ENCODE measurements around the gene FOS. TPM values are rescaled to one million over a fixed set of nuclear protein-coding genes. Genes with fewer than 3 reads are reported as not detected.

Gene FOS
- total RNA-seq (1,000 to 10,000 TPM; 1,565 to 1,685 TPM), total RNA-seq (0.82 to 6,711 (median 21.4) reads per million in 172 experiments)
- polyA plus RNA-seq (2013, experiment 1 of 2), result 532 TPM
- polyA plus RNA-seq (2013, experiment 2 of 2), result 5,982 TPM

DNA sequence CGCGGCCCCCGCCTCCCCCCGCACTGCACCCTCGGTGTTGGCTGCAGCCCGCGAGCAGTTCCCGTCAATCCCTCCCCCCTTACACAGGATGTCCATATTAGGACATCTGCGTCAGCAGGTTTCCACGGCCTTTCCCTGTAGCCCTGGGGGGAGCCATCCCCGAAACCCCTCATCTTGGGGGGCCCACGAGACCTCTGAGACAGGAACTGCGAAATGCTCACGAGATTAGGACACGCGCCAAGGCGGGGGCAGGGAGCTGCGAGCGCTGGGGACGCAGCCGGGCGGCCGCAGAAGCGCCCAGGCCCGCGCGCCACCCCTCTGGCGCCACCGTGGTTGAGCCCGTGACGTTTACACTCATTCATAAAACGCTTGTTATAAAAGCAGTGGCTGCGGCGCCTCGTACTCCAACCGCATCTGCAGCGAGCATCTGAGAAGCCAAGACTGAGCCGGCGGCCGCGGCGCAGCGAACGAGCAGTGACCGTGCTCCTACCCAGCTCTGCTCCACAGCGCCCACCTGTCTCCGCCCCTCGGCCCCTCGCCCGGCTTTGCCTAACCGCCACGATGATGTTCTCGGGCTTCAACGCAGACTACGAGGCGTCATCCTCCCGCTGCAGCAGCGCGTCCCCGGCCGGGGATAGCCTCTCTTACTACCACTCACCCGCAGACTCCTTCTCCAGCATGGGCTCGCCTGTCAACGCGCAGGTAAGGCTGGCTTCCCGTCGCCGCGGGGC is at the start of gene FOS:
Gene FOS (plus strand): TSS at position 407 of the 731 bp plus-strand sequence. CDS start 155 bp downstream, at position 562.
- Histone ChIP-seq H3K27me3 (ENCODE audit: control insufficient read depth in 1 of 2, insufficient read depth in 2 of 2, low read length in 2 of 2) (peaks cover 4% of the 10 kb centered on the region in 2 experiments), H3K4me1 (ENCODE audit: insufficient read depth, low read length) (peaks cover 71% of the 10 kb centered on the region), H3K9me3 (ENCODE audit: control insufficient read depth in 1 of 2, insufficient read depth in 1 of 2, low read length in 2 of 2) (peaks cover 0 to 13% of the 10 kb centered on the region in 2 experiments), H3K36me3 (ENCODE audit: insufficient read depth, low read length) (peaks cover 24% of the 10 kb centered on the region), H3K27ac (ENCODE audit: low read depth in 1 of 2, low read length in 2 of 2) (peak within 1 kb of the TSS; percentile 69 to 82), H3K4me3 (ENCODE audit: low read length) (peak within 1 kb of the TSS; percentile 88)
- ChIA-PET POLR2A (interaction anchor here (0.6 to 1.7 kb wide), 4 partner anchors 12 to 55 kb away, joined by 3 to 10 read pairs (median 4); no protein-coding TSS in a partner anchor), CTCF (interaction anchor here (0.8 to 1.5 kb wide), 3 partner anchors 17 to 46 kb away, joined by 3 to 7 read pairs (median 6); no protein-coding TSS in a partner anchor)
- peaks cover 56% of the 10 kb centered on the region for H3K4me1 Mint-ChIP-seq (ENCODE audit: low read depth)
- intact Hi-C loops (cut with DNase I, micrococcal nuclease), result loop anchor here (1.0 kb wide), 5 partner anchors 16 to 102 kb away; partner anchors contain the start of gene TMED10 (in 2 of the 2)
- no peaks in the 10 kb centered on the region for H3K9me3 Mint-ChIP-seq
- H3K27ac Mint-ChIP-seq, result peak within 1 kb of the TSS; percentile 92
- peaks cover 53% of the 10 kb centered on the region for H3K36me3 Mint-ChIP-seq (ENCODE audit: low read depth)
- DNase-seq, result peak; percentile 79 to 97 (median 86)
- peak; percentile 66 for ATAC-seq (ENCODE audit: poor library complexity)
- H3K27me3 Mint-ChIP-seq, result peaks cover 73% of the 10 kb centered on the region
- TF ChIP-seq CTCF (IDR thresholded peaks at IDR 0.05), result no peak
- H3K4me3 Mint-ChIP-seq, result peak within 1 kb of the TSS; percentile 94

- Histone ChIP-seq H3K36me3 (ENCODE audit: insufficient read depth, low read length) (no peaks in the 10 kb centered on the region), H3K9me3 (ENCODE audit: control insufficient read depth in 1 of 2, insufficient read depth in 1 of 2, low read length in 2 of 2) (no peaks in the 10 kb centered on the region), H3K4me1 (ENCODE audit: insufficient read depth, low read length) (peaks cover 58% of the 10 kb centered on the region), H3K27ac (ENCODE audit: low read depth in 1 of 2, low read length in 2 of 2) (peak overlapping the region in 1 of 2 donors; percentile 55), H3K4me3 (ENCODE audit: low read length) (no peak overlapping the region), H3K27me3 (ENCODE audit: control insufficient read depth in 1 of 2, insufficient read depth in 2 of 2, low read length in 2 of 2) (no peaks in the 10 kb centered on the region)
- ChIA-PET CTCF (interaction anchor here (0.8 to 4.0 kb wide), 6 partner anchors 18 to 75 kb away, joined by 3 to 28 read pairs (median 5); no protein-coding TSS in a partner anchor), POLR2A (interaction anchor here (0.6 to 1.8 kb wide), 6 partner anchors 9 to 66 kb away, joined by 3 to 8 read pairs (median 6); no protein-coding TSS in a partner anchor)
- DNase-seq, result no peak
- intact Hi-C loops (cut with DNase I, micrococcal nuclease), result loop anchor here (1.0 to 5.0 kb wide), 3 partner anchors 42 to 97 kb away; no protein-coding TSS in a partner anchor
- no peak for TF ChIP-seq CTCF (IDR thresholded peaks at IDR 0.05)
- H3K9me3 Mint-ChIP-seq, result no peaks in the 10 kb centered on the region
- ATAC-seq (ENCODE audit: poor library complexity), result no peak
- peak overlapping the region; percentile 46 for H3K4me3 Mint-ChIP-seq
- peaks cover 70% of the 10 kb centered on the region for H3K4me1 Mint-ChIP-seq (ENCODE audit: low read depth)
- H3K27ac Mint-ChIP-seq, result peak overlapping the region; percentile 75
- H3K27me3 Mint-ChIP-seq, result no peaks in the 10 kb centered on the region
- H3K36me3 Mint-ChIP-seq (ENCODE audit: low read depth), result no peaks in the 10 kb centered on the region
These were observed 48.9 kb upstream of the FOS start for GRCh38 chr14:75229661-75230139.

- H3K4me1 ChIP-seq (ENCODE audit: insufficient read depth, low read length), result peaks cover 58% of the 10 kb centered on the region
- no peaks in the 10 kb centered on the region for H3K9me3 Mint-ChIP-seq
These were observed 48.4 kb upstream of the FOS start for GRCh38 chr14:75230140-75230792.

More at GRCh38 chr14:75230140-75230792, 48.4 kb upstream of the FOS start:
- Mint-ChIP-seq H3K4me1 (ENCODE audit: low read depth) (peaks cover 71% of the 10 kb centered on the region), H3K27ac (peak overlapping the region; percentile 75), H3K4me3 (peak overlapping the region; percentile 46), H3K36me3 (ENCODE audit: low read depth) (no peaks in the 10 kb centered on the region), H3K27me3 (no peaks in the 10 kb centered on the region)
- intact Hi-C loops (cut with DNase I, micrococcal nuclease), result loop anchor here (1.0 to 5.0 kb wide), 2 partner anchors 53 to 98 kb away; no protein-coding TSS in a partner anchor
- H3K4me3 ChIP-seq (ENCODE audit: low read length), result no peak overlapping the region
- POLR2A ChIA-PET, result interaction anchor here (0.6 to 1.8 kb wide), 7 partner anchors 9 to 65 kb away, joined by 3 to 8 read pairs (median 5); no protein-coding TSS in a partner anchor
- DNase-seq, result peak; percentile 19 to 89 (median 38)
- TF ChIP-seq CTCF (IDR thresholded peaks at IDR 0.05), result peak; percentile 20
- no peaks in the 10 kb centered on the region for H3K36me3 ChIP-seq (ENCODE audit: insufficient read depth, low read length)
- no peaks in the 10 kb centered on the region for H3K9me3 ChIP-seq (ENCODE audit: control insufficient read depth in 1 of 2, insufficient read depth in 1 of 2, low read length in 2 of 2)
- no peaks in the 10 kb centered on the region for H3K27me3 ChIP-seq (ENCODE audit: control insufficient read depth in 1 of 2, insufficient read depth in 2 of 2, low read length in 2 of 2)
- peak overlapping the region in 1 of 2 donors; percentile 55 for H3K27ac ChIP-seq (ENCODE audit: low read depth in 1 of 2, low read length in 2 of 2)
- CTCF ChIA-PET, result interaction anchor here (0.8 to 4.0 kb wide), 6 partner anchors 18 to 75 kb away, joined by 3 to 28 read pairs (median 5); no protein-coding TSS in a partner anchor
- peak; percentile 62 for ATAC-seq (ENCODE audit: poor library complexity)

Measured in CD4-positive, alpha-beta T cell (primary cell).